Measurements from ENCODE around the gene PRKAR1B.
"Not testable (repeated sequence)": the region's sequence is repeated elsewhere in the genome, so short reads cannot be mapped to it uniquely, and the experiment has no call there.

The PRKAR1B gene

GRCh38 chr7:753190-753589 lies 26.1 kb upstream of the PRKAR1B start:
- no peak for DNase-seq (ENCODE audit: low spot score)
- no peak overlapping the region for H3K4me3 ChIP-seq
- no peak for TF ChIP-seq CTCF (IDR thresholded peaks at IDR 0.05)
- no peak overlapping the region for H3K27ac ChIP-seq

GRCh38 chr7:752256-752655 lies 25.2 kb upstream of the PRKAR1B start:
- not testable (repeated sequence) for H3K27ac ChIP-seq; H3K4me3 ChIP-seq; DNase-seq (ENCODE audit: low spot score)

- no peak for TF ChIP-seq CTCF (IDR thresholded peaks at IDR 0.05)
Measured at GRCh38 chr7:751826-752225, 24.7 kb upstream of the PRKAR1B start.

GRCh38 chr7:750111-750905 lies 23.2 kb upstream of the PRKAR1B start:
- no peak for DNase-seq (ENCODE audit: low spot score)
- H3K4me3 ChIP-seq: no peak overlapping the region
- no peak for TF ChIP-seq CTCF (IDR thresholded peaks at IDR 0.05)
- no peak overlapping the region for H3K27ac ChIP-seq

More at GRCh38 chr7:751826-752225, 24.7 kb upstream of the PRKAR1B start:
- Histone ChIP-seq H3K4me3 (no peak overlapping the region), H3K27ac (no peak overlapping the region)
- DNase-seq (ENCODE audit: low spot score): no peak

- Histone ChIP-seq H3K27ac (peak overlapping the region in 1 of 2 donors; percentile 60), H3K4me3 (no peak overlapping the region)
- TF ChIP-seq CTCF (IDR thresholded peaks at IDR 0.05): no peak
- no peak for DNase-seq (ENCODE audit: low spot score)
Measured at GRCh38 chr7:749140-749551, 22.1 kb upstream of the PRKAR1B start.

GRCh38 chr7:748446-748845 lies 21.4 kb upstream of the PRKAR1B start:
- no peak for TF ChIP-seq CTCF (IDR thresholded peaks at IDR 0.05)
- peak overlapping the region in 1 of 2 donors; percentile 60 for H3K27ac ChIP-seq
- H3K4me3 ChIP-seq: no peak overlapping the region
- DNase-seq (ENCODE audit: low spot score): no peak

- TF ChIP-seq CTCF (IDR thresholded peaks at IDR 0.05): no peak
- DNase-seq (ENCODE audit: low spot score): no peak
- Histone ChIP-seq H3K27ac (no peak overlapping the region), H3K4me3 (no peak overlapping the region)
Measured at GRCh38 chr7:747186-747585, 20.1 kb upstream of the PRKAR1B start.
